Measurements from ENCODE around the gene MLXIPL. TPM values are rescaled to one million over a fixed set of nuclear protein-coding genes. Genes with fewer than 3 reads are reported as not detected.

MLXIPL gene
- total and polyA plus RNA-seq, 11 donors, result 0.42 to 10.1 (median 2.0) TPM

GRCh38 chr7:73644688-73645286 lies 20.5 kb upstream of the MLXIPL start:
- intact Hi-C loops (cut with DNase I), result no loop called here
- TF ChIP-seq, protein P1, sequence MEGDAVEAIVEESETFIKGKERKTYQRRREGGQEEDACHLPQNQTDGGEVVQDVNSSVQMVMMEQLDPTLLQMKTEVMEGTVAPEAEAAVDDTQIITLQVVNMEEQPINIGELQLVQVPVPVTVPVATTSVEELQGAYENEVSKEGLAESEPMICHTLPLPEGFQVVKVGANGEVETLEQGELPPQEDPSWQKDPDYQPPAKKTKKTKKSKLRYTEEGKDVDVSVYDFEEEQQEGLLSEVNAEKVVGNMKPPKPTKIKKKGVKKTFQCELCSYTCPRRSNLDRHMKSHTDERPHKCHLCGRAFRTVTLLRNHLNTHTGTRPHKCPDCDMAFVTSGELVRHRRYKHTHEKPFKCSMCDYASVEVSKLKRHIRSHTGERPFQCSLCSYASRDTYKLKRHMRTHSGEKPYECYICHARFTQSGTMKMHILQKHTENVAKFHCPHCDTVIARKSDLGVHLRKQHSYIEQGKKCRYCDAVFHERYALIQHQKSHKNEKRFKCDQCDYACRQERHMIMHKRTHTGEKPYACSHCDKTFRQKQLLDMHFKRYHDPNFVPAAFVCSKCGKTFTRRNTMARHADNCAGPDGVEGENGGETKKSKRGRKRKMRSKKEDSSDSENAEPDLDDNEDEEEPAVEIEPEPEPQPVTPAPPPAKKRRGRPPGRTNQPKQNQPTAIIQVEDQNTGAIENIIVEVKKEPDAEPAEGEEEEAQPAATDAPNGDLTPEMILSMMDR (IDR thresholded peaks at IDR 0.05), result no peak
- TF ChIP-seq POLR2A (IDR thresholded peaks at IDR 0.05), result no peak
- no peak for ATAC-seq

GRCh38 chr7:73642834-73643233 lies 18.5 kb upstream of the MLXIPL start:
- intact Hi-C loops (cut with DNase I), result no loop called here
- WGBS, 4 donors, result 45 to 76% (median 68%) methylated on average over 2 of the region's 2 CpGs

More at GRCh38 chr7:73644688-73645286, 20.5 kb upstream of the MLXIPL start:
- Histone ChIP-seq H3K4me1 (peaks cover 0 to 11% (median 1%) of the 10 kb centered on the region in 12 donors), H3K4me3 (no peak overlapping the region), H3K9me3 (peaks cover 0 to 14% (median 2%) of the 10 kb centered on the region in 12 donors), H3K27me3 (peaks cover 11 to 51% (median 23%) of the 10 kb centered on the region in 9 donors), H3K27ac (no peak overlapping the region), H3K36me3 (no peaks in the 10 kb centered on the region)
- DNase-seq, result no peak
- WGBS, 4 donors, result 30 to 47% (median 36%) methylated on average over 5 of the region's 5 CpGs

GRCh38 chr7:73638911-73639310 lies 14.6 kb upstream of the MLXIPL start:
- Histone ChIP-seq H3K36me3 (no peaks in the 10 kb centered on the region), H3K9me3 (peaks cover 0 to 14% (median 2%) of the 10 kb centered on the region in 12 donors), H3K27me3 (peaks cover 0 to 24% (median 4%) of the 10 kb centered on the region in 9 donors), H3K27ac (no peak overlapping the region), H3K4me1 (no peaks in the 10 kb centered on the region), H3K4me3 (no peak overlapping the region)
- intact Hi-C loops (cut with DNase I), result no loop called here
- 52 to 64% (median 58%) methylated on average over 3 of the region's 3 CpGs for WGBS, 4 donors
- DNase-seq, result no peak
- TF ChIP-seq POLR2A (IDR thresholded peaks at IDR 0.05), result no peak
- TF ChIP-seq, protein P1 (IDR thresholded peaks at IDR 0.05), result no peak
- ATAC-seq, result no peak

More at GRCh38 chr7:73642834-73643233, 18.5 kb upstream of the MLXIPL start:
- H3K4me3 ChIP-seq, result no peak overlapping the region
- peaks cover 0 to 7% (median under 1%) of the 10 kb centered on the region in 12 donors for H3K4me1 ChIP-seq
- H3K27me3 ChIP-seq, result peaks cover 6 to 36% (median 14%) of the 10 kb centered on the region in 9 donors
- DNase-seq, result no peak
- TF ChIP-seq POLR2A (IDR thresholded peaks at IDR 0.05), result no peak
- TF ChIP-seq, protein P1 (IDR thresholded peaks at IDR 0.05), result no peak
- H3K9me3 ChIP-seq, result peaks cover 0 to 14% (median 2%) of the 10 kb centered on the region in 12 donors
- no peak overlapping the region for H3K27ac ChIP-seq
- no peak for ATAC-seq
- H3K36me3 ChIP-seq, result no peaks in the 10 kb centered on the region

DNA sequence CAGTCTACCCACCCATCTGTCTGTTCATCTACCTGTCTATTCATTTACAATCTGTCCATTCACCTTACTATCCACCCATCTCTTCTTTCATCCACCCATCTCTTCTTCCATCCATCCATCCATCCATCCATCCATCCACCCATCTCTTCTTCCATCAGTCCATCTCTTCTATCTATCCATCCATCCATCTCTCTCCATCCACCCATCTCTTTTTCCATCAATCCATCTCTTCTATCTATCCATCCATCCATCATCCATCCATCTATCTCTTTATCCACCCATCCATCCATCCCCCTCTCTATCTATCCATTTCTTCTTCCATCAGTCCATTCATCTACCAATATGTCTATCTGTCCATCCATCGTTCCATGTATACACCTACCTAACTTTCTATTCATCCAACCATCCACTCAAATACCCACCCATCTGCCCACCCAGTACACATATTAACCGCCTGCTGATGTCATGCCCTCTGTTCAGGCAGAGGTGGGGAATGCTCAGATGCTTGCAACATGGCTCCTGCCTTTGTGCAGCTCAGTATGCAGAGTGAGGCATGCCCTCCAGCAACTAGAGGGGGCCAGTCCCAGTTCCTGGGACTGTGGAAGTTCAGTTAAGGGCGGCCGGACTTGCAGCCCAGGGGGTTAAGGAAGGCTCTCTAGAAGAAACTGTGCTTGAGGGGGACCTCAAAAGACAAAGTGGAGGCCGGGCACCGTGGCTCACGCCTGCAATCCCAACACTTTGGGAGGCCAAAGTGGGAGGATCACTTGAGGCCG lies 11.3 kb upstream of the MLXIPL start:
- H3K4me3 ChIP-seq, result no peak overlapping the region
- DNase-seq (no peak), ATAC-seq (no peak)
- intact Hi-C loops (cut with DNase I), result no loop called here
- 84 to 97% (median 93%) methylated on average over 8 of the region's 8 CpGs for WGBS, 4 donors
- no peaks in the 10 kb centered on the region for H3K9me3 ChIP-seq
- peaks cover 0 to 35% (median 16%) of the 10 kb centered on the region in 9 donors for H3K27me3 ChIP-seq
- H3K27ac ChIP-seq, result no peak overlapping the region
- H3K36me3 ChIP-seq, result no peaks in the 10 kb centered on the region
- H3K4me1 ChIP-seq, result no peaks in the 10 kb centered on the region
- TF ChIP-seq POLR2A (IDR thresholded peaks at IDR 0.05), result no peak
